IMR-90 (cell line): ENCODE data around the gene RESF1. TPM values are rescaled to one million over a fixed set of nuclear protein-coding genes. Genes with fewer than 3 reads are reported as not detected.

Experiments
- ATAC-seq: fragments of 200-7000 bp; cut with Tn5 transposase; 2 replicates; pipeline ENCODE4 v1.9.1; 2020; ENCODE audit warnings: low read depth, mild to moderate bottlenecking, moderate library complexity
- BruUV-seq: library from RNA; stranded (reverse); fragments of 400-500 nt; replicated peaks from 2 replicates; lab custom pipeline; 2021; lab: Mats Ljungman, UMichigan
- CTCF ChIA-PET: fragments of 300-600 bp; formaldehyde crosslinking; extraction: SDS; loops from one replicate; lab custom pipeline; 2021; ENCODE audit warnings: antibody characterized with exemption; lab: Yijun Ruan, JAX
- POLR2A ChIA-PET: fragments of 300-600 bp; sonication (Branson Sonifier 250); formaldehyde crosslinking; loops from one replicate; lab custom pipeline; 2022; ENCODE audit warnings: antibody characterized with exemption; ENCODE audit not compliant: unreplicated experiment; lab: Charles Lee
- DNase-seq: peaks from one replicate; pipeline ENCODE4 v3.0.0; 2013
- H2AFZ ChIP-seq: replicated peaks from 2 replicates; pipeline ENCODE3; 2013; ENCODE audit warnings: low read length, mild to moderate bottlenecking; ENCODE audit not compliant: poor library complexity
- H2AK5ac ChIP-seq: 2 replicates; pipeline ENCODE4 v1.6.1; 2013; ENCODE audit warnings: low read depth, low read length, inconsistent platforms
- H2AK9ac ChIP-seq: replicated peaks from 2 replicates; pipeline ENCODE3; 2013; ENCODE audit warnings: mild to moderate bottlenecking, low read depth, low read length, moderate library complexity; ENCODE audit not compliant: poor library complexity
- H2BK120ac ChIP-seq: 2 replicates; pipeline ENCODE4 v1.6.1; 2013; ENCODE audit warnings: low read depth, low read length, inconsistent platforms
- H2BK15ac ChIP-seq: 3 replicates; pipeline ENCODE4 v1.6.1; 2013; ENCODE audit warnings: low read depth, low read length, inconsistent platforms
- H2BK20ac ChIP-seq: 2 replicates; pipeline ENCODE4 v1.6.1; 2013; ENCODE audit warnings: low read depth, mild to moderate bottlenecking, inconsistent platforms, low read length, moderate library complexity
- H2BK5ac ChIP-seq: 2 replicates; pipeline ENCODE4 v1.6.1; 2013; ENCODE audit warnings: mild to moderate bottlenecking, low read depth, low read length, inconsistent platforms; ENCODE audit not compliant: poor library complexity, severe bottlenecking
- H3K14ac ChIP-seq: replicated peaks from 2 replicates; pipeline ENCODE4 v1.6.1; 2013; ENCODE audit warnings: low read depth, low read length, inconsistent platforms
- H3K18ac ChIP-seq: 2 replicates; pipeline ENCODE4 v1.6.1; 2013; ENCODE audit warnings: low read depth, low read length, control low read depth
- H3K23ac ChIP-seq: 2 replicates; pipeline ENCODE4 v1.6.1; 2013; ENCODE audit warnings: low read depth, low read length, inconsistent platforms
- H3K27ac ChIP-seq: 2 replicates; pipeline ENCODE4 v1.5.1; 2013; ENCODE audit warnings: mild to moderate bottlenecking, control low read depth, low read length; ENCODE audit not compliant: insufficient read depth
- H3K27me3 ChIP-seq: 2 replicates; pipeline ENCODE4 v1.6.1; 2013; ENCODE audit warnings: low read length; ENCODE audit not compliant: control insufficient read depth, insufficient read depth
- H3K36me3 ChIP-seq: 2 replicates; pipeline ENCODE4 v1.6.1; 2013; ENCODE audit warnings: low read length, mixed read lengths; ENCODE audit not compliant: control insufficient read depth, insufficient read depth
- H3K4ac ChIP-seq: 2 replicates; pipeline ENCODE4 v1.6.1; 2013; ENCODE audit warnings: low read depth, low read length, inconsistent platforms
- H3K4me1 ChIP-seq: 2 replicates; pipeline ENCODE4 v1.6.1; 2013; ENCODE audit warnings: low read length, mixed read lengths; ENCODE audit not compliant: control insufficient read depth, insufficient read depth
- H3K4me2 ChIP-seq: 2 replicates; pipeline ENCODE4 v1.6.1; 2013; ENCODE audit warnings: low read depth, mild to moderate bottlenecking, control low read depth, low read length, moderate library complexity
- H3K4me3 ChIP-seq: 2 replicates; pipeline ENCODE4 v1.5.1; 2013; ENCODE audit warnings: low read depth, mild to moderate bottlenecking, control low read depth, low read length, moderate library complexity; ENCODE audit not compliant: insufficient read depth
- H3K56ac ChIP-seq: 2 replicates; pipeline ENCODE4 v1.6.1; 2013; ENCODE audit warnings: low read length, inconsistent platforms; ENCODE audit not compliant: insufficient read depth; ENCODE audit errors: extremely low read depth
- H3K79me1 ChIP-seq, 2 experiments: 2 replicates each; pipeline ENCODE4 v1.6.1; 2013; ENCODE audit warnings: low read length in 2 of 2, inconsistent platforms in 1 of 2, low read depth in 1 of 2
- H3K9ac ChIP-seq: 2 replicates; pipeline ENCODE4 v1.6.1; 2013; ENCODE audit warnings: low read depth, low read length, control low read depth
- H3K9me1 ChIP-seq: 2 replicates; pipeline ENCODE4 v1.6.1; 2013; ENCODE audit warnings: low read length, inconsistent platforms; ENCODE audit not compliant: insufficient read depth
- H3K9me3 ChIP-seq: 2 replicates; pipeline ENCODE4 v1.6.1; 2013; ENCODE audit warnings: low read length; ENCODE audit not compliant: control insufficient read depth, insufficient read depth
- H4K20me1 ChIP-seq: 2 replicates; pipeline ENCODE4 v1.6.1; 2013; ENCODE audit warnings: low read length, inconsistent platforms; ENCODE audit not compliant: insufficient read depth
- H4K5ac ChIP-seq: 2 replicates; pipeline ENCODE4 v1.6.1; 2013; ENCODE audit warnings: mild to moderate bottlenecking, low read depth, low read length, control low read depth
- H4K8ac ChIP-seq, 2 experiments: 2 replicates each; pipeline ENCODE4 v1.6.1; 2013; ENCODE audit warnings: low read depth in 2 of 2, low read length in 2 of 2, control low read depth in 1 of 2, inconsistent platforms in 1 of 2
- H4K91ac ChIP-seq: 2 replicates; pipeline ENCODE4 v1.6.1; 2013; ENCODE audit warnings: low read depth, low read length, inconsistent platforms; ENCODE audit not compliant: insufficient read depth
- RFX5 ChIP-seq: IDR thresholded peaks from 2 replicates; pipeline ENCODE4 v1.8.0; 2012; ENCODE audit warnings: low read depth, mild to moderate bottlenecking, low read length, moderate library complexity
- SMC3 ChIP-seq: fragments of 150-350 bp; IDR thresholded peaks from 2 replicates; pipeline ENCODE4 v1.6.1; 2016; ENCODE audit warnings: low read depth, mild to moderate bottlenecking, antibody characterized with exemption, low read length, moderate library complexity
- WGBS, 2 experiments: methylation state at CpG; one replicate each; pipeline versions ENCODE4 v1.1.5 to v1.1.7; 2013; ENCODE audit warnings: missing lambda C conversion rate in 2 of 2; ENCODE audit not compliant: insufficient read length in 1 of 2; ENCODE audit errors: extremely low coverage in 2 of 2; 5-methylcytosine and 5-hydroxymethylcytosine counted together
- dilution Hi-C: fragments of 300-500 bp; cut with HindIII; formaldehyde crosslinking; loops from one replicate; pipeline ENCODE4 v1.14.3; 2018; ENCODE audit warnings: low sequenced_read_pairs; ENCODE audit not compliant: unreplicated experiment
- in situ Hi-C: fragments of 300-500 bp; cut with MboI; formaldehyde crosslinking; loops from 3 replicates; pipeline ENCODE4 v1.14.3; 2019; ENCODE audit warnings: low sequenced_read_pairs, inconsistent platforms, mixed read lengths
- intact Hi-C: fragments of 100-400 bp; cut with micrococcal nuclease; formaldehyde crosslinking; loops from 2 replicates; pipeline ENCODE4 v1.10.0; 2022
- polyA plus RNA-seq, 3 experiments: library from polyadenylated mRNA; depleted of rRNA; stranded (reverse); fragments of >200 nt; gene quantifications; 2 replicates each; pipeline ENCODE4 v1.2.3, GENCODE V29; 2012; ENCODE audit warnings: low replicate concordance in 1 of 3
- total RNA-seq: library from RNA; depleted of rRNA; stranded (reverse); fragments of >200 nt; gene quantifications from 2 replicates; pipeline ENCODE4 v1.2.3, GENCODE V29; 2012

The RESF1 gene
- total and polyA plus RNA-seq, 2 of the 4 experiments (the other 2 are of a cell fraction) = 5.0 to 7.3 TPM

GRCh38 chr12:31950088-31950487 is 9.1 kb upstream of the RESF1 start:
- TF ChIP-seq RFX5 = no peak
- no peak for TF ChIP-seq SMC3
- H2BK120ac ChIP-seq = no peak overlapping the region
- H3K9me3 ChIP-seq = no peaks in the 10 kb centered on the region; the same call in 1 of the 2 replicates
- BruUV-seq = no TSS peak
- H2BK15ac ChIP-seq = no peak overlapping the region
- intact Hi-C loops (no loop called here), dilution Hi-C loops (no loop called here), in situ Hi-C loops (loop anchor here (25.0 kb wide), 1 partner anchor 263 kb away; no protein-coding TSS in a partner anchor)
- H3K4me3 ChIP-seq = no peak overlapping the region
- no peak overlapping the region for H4K5ac ChIP-seq
- POLR2A ChIA-PET = no interaction called here
- H2BK20ac ChIP-seq = no peak overlapping the region
- ATAC-seq (no peak), DNase-seq (no peak)
- no peak overlapping the region for H3K23ac ChIP-seq
- H3K4ac ChIP-seq = no peak overlapping the region
- no peak overlapping the region for H2AK9ac ChIP-seq
- H3K56ac ChIP-seq = no peak overlapping the region
- no peaks in the 10 kb centered on the region for H3K36me3 ChIP-seq
- no peak overlapping the region for H4K91ac ChIP-seq
- peaks cover 2% of the 10 kb centered on the region; the same call in 1 of the 2 replicates for H3K27me3 ChIP-seq
- no peak overlapping the region for H4K8ac ChIP-seq
- no peak overlapping the region for H2BK5ac ChIP-seq
- H3K4me1 ChIP-seq = no peaks in the 10 kb centered on the region
- no peaks in the 10 kb centered on the region for H3K79me1 ChIP-seq
- no peak overlapping the region for H3K4me2 ChIP-seq
- WGBS, 2 experiments = no CpG with 5 or more reads among the region's 4 CpGs
- H3K18ac ChIP-seq = no peak overlapping the region
- no peak overlapping the region for H3K14ac ChIP-seq
- H4K20me1 ChIP-seq = no peaks in the 10 kb centered on the region
- CTCF ChIA-PET = interaction anchor here (0.6 kb wide), 1 partner anchor 388 kb away, joined by 3 read pairs; no protein-coding TSS in a partner anchor
- H3K9ac ChIP-seq = no peak overlapping the region
- no peak overlapping the region for H2AFZ ChIP-seq
- no peaks in the 10 kb centered on the region for H3K9me1 ChIP-seq
- no peak overlapping the region for H3K27ac ChIP-seq
- no peak overlapping the region for H2AK5ac ChIP-seq
